ENCODE data around the gene AKAP13.

The AKAP13 gene

DNA sequence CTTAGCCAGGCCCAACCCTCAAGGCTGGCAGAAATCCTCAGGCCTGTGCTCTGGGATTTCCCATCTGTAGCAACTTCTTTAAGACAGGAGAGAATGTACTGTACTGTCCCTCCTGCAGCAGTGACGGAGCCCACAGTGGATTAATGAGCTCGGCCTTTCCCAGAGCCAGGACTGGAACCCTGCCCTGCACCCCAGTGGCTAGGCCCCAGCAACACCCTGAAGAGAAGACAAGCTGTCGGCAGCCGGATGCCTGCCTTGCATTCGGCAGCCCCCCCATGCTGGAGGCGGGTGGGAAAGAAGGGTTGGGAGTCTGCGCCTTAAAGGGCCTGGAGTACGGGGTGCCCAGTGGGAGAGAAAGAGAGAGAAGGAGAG, 382.3 kb downstream of the AKAP13 start:
- no peak for DNase-seq

DNA sequence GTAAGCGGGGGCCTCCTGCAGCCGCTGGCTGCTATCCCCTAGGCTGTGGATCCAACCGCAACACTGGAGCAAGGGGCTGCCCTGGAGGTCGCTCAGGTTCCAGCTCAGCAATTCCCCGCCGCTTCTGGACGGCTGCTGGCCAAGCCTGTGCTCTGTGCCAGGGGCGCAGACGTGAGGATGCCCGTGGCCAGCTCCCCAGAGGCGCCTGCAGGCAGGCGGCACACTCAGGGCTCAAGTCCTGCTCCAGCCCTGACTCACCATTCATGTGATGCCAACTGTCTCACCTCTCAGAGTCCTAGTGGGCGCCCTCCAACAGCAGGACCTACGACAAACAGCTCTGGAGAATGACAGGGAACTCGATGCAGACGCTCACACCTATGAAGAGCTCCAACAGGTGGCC, 382.8 kb downstream of the AKAP13 start:
- no peak for DNase-seq

DNA sequence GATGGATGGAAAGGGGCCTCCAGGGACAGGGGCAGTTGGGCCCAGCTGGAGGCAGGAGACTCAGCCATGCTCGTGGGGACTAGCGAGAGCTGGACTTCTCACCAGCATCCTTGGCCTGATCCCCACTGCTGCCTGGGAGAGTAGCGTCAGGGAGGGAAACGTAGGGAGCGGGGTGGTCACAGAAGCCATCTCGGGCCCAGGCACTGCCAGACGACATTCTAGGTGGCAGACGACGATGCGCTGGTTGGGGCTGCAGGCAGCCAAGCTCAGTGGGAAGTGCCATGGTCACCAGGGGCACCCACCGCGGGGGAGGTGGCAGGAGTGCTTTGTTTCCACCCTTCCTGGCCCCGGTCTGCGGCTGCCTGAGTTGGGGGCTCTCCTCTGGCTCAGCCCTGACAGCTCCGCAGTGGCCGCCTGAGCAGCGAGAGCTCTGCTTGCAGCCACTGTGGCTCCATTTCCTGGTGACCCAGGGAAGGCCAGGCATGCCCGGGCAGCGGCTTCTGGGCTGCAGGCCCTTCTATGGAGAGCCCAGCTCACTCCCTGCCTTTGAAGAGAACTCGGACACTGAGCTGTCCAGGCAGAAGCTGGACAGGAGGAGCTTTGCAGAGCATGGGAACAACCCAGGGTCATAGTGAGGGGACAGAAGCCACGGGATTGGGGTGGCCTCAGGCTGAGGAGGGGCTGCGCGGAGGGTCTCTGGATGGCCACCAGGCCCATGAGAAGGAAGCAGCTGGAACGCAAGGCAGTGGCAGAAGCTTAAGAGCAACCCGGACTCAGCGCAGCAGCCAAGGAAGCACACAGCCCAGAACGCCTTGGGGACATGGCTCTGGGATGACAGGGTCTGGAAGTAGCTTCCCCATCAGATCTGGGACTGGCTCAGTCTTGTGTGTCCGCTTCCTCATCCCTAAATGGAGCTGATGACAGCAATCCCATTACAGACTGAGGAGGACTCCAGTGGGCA, 383.6 kb downstream of the AKAP13 start:
- DNase-seq = no peak

DNA sequence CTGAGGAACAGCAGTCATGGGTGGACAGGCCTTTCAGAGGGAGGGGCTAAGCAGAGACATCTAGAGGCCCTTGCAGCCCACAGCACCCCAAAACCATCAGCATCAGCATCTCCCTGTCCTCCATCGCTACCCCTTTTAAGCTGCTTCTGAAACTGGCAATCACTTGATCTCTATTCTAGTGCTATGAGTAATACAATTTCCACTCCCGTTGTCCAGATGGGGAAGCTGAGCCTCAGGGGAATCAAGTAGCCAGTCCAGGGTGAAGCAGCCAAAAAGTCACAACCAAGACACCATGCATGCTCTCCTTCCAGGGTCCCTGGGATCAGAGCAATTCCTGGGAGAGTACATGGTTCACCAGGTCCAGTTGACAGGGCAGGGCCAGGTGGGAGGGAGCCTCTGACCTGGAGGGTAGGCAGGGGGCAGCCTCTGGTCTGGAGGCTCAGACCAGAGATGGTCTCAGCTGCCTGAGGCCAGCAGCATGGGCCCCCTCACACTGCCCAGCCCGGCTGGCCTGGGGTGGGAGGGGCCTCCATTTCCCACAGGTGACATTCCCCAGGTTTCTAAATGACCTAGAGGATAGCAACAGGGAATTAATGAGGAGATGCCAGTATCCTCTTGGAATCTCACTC, 384.4 kb downstream of the AKAP13 start:
- no peak for DNase-seq

DNA sequence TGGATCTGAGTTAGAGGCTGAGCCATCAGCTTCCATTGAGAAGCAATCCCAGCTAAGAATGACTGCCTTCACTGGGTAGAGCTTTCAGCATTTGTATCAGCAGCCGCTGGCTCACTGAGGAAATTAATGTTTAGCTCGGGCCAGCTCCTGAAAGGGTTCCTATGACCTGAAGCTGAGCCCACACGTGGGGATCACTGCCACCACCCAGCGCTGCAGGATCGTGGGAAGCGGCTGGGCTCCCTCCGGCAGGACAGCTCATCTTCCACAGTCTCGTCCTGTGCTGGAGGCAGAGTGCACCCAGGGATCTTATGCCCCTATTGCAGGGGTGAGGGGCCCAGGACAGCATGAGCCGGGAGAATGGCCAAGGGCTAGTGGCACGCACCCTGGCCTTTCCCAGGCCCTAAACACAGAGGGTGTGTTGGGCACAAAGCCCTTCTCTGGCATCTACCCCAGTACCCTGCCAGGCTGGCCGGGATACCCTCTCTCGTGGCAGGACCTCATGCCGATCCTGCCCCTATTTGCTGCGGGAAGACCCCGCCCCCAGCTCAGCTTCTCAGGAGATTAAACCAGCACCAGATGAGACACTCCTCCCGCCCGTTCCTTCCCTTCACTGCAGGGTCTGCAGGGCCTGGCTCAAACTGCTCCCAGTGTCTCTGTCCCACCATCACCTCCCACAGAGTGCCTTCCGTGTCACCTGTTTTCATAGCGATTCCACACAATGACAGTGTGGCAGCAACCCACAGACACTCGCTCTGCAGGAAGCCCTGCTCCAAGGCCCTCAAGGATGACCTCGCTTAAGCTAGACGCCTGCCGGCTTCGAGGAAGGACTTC, 385.8 kb downstream of the AKAP13 start:
- no peak for DNase-seq

DNA sequence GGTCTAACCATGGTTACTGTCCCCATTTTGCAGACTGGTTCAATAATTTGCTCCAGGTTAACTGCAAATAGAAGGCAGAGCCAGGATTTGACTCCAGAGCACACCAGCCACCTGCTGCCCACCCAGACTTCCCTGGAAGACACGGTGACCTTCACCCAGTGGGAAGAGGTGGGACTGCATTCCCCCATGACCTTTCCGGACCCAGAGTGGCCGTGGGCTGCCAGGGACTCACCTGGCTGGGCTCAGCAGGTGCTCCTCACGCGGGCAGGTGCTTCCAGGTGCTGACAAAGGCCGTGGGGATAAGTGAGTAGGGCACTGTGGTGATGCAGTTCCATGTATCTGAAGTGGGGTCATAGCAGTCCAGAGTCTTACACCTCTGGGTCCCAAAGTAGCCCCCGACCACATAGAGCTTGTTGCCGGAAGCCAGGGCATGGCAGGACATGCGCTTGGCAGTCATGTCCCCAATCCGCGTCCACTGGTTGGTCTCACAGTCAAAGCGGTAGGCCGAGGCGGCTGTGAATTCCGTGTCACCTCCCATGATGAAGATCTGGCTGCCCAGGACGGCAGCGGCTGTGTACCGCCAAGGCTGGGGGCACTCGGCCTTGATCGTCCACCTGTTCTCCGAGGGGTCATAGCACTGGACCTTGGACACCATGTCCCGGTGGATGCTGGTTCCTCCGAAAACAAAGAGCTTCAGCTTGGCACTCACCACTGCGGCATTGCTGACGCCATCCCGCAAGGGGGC, 387.6 kb downstream of the AKAP13 start:
- DNase-seq = no peak

DNA sequence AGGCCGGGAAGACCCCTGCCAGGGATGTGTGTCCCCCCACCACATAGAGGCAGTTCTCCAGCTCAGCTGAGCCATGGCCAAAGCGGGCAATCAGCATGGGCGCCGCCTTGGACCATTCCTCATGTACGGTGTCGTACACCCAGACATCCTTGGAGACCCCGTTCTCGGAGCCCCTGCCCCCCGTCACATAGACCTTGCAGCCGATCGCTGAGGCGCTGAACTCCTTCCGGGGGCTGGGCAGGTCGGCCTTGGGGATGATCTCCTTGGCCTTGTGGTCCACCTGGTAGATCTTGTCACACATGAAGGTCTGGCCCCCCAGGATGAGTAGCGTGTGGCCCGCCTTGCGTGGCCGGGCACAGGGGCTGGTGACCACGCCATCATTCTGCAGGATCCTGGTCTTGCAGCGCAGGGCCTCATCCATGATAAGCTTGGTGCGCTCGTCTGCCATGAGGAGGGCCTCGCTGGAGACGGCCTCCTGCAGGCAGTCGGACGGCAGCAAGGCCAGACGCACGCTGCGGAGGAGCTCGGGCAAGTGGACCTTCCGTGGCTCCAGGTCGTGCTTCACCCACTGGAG, 388.3 kb downstream of the AKAP13 start:
- DNase-seq = no peak

DNA sequence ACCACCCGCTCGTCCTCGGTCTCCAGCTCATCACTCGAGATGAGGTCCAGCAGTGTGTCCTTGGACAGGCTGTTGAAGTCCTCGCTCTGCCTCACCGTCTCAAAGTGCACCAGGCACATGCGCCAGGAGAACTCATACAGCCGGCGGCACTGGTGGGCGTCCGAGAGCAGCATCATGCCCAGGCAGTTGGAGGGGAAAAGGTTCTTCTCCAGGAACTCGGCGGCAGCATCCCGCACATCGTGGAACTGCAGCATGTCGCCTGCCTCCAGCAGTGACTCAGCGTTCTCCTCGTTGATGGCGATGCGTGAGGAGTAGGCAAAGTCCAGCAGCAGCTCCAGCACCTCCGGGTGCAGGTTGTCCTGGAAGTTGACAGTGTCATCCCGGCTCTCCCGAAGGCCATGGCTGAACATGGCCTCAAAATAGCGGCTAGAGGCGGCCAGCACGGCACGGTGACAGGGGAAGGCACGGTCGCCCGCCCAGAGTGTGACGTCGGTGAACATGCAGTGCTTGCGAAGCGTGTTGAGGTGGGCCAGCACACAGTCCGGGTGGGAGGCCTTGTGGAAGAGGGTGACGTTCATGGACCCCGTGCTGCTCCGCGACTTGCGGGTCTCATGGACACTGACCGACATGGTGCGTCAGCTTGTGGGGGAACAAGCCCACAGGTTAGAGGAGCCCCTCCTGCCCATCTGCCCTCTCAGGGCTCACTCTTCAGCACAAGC, 388.9 kb downstream of the AKAP13 start:
- no peak for DNase-seq

DNA sequence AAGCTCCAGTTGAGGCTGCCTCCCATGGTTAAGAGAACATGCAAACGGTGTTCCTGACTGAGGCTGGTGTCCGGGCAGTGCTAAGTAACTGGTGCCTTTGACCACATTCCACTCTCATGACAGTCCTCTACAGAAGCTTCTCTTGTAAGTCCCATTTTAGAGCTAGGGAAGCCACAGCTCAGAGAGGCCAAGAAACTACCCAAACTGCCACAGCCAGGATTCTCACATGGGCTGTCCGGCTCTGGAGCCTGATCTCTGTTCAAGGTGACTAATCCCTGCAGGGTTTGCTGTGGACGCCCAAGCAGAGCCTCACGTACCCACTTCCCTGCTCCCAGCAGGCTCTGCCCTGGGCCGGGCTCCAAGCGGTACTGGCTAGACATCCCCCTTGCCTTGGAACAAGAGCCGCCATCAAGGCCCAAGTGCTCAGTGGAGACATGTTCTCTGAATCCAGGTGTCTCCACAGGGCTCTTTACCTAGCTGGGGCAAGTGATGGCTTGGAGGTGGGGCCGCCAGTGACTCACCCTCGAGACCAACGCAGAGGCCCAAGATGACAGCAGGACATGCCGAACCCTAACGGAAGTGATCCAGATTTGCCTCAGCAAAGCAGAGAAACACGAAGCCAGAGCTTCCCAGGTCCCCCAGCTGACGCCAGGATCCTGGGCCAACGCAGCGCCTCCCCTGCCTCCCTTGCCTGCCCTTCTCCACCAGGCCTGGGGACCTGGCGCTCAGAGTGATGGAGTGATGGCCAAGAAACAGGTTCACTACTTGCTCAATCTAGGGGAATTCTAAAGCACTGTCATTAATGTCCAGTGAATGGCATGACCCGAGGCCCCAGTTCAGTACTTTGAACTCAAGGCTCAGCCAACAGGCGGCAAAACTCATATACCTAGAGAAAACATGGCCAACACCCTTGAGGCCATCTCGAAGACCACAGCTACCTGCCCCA, 390.0 kb downstream of the AKAP13 start:
- no peak for DNase-seq

DNA sequence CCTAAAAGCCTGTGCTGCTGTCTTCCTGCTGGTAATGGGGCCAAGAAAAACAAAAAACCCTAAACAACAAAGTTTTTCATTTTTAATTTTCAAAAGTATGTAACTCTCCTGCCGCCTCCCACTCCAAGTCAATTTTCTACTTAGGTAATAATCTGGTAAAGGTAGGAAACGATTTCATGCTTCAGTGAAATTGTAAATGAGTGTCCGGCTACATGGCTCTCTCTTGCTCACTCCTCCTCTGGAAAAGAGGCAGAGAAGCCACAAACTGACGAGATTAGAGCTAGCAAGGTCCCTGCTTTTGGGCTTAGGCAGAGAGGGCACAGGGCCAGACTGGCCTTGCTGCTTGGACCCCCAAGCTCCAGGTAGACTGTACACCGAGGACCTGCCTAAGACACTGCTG, 390.9 kb downstream of the AKAP13 start:
- no peak for DNase-seq

DNA sequence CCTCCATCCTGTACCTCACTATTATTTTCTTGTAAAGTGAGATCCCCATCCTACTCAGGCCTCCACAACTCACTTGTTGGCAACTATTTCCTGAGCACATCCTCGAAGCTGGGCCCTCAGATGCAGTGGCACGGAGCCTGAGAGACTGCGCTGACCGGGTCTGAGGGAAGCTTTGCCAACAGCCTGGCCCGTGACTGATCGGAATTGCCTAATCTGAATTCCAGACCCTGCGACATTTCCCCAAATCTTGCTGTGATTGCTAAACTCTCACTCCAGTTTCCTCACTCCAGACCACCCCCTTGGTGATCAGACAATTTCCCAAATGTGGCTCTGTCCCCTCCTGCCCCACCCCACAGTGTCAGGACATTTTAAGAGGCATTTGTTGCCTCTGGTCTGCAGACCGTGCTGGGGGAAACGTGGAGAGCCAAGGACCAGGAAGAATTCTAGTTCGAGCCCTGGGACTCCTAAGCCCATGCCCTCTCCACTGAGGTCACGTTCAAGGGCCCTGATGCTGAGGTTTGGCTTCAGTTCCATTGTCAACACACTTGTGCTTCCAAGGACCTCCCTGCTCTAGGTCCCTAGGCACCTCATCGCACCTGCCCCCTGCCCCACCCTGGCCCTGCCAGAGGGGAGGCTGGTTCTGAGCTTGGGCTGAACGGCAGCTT, 391.5 kb downstream of the AKAP13 start:
- no peak for DNase-seq

DNA sequence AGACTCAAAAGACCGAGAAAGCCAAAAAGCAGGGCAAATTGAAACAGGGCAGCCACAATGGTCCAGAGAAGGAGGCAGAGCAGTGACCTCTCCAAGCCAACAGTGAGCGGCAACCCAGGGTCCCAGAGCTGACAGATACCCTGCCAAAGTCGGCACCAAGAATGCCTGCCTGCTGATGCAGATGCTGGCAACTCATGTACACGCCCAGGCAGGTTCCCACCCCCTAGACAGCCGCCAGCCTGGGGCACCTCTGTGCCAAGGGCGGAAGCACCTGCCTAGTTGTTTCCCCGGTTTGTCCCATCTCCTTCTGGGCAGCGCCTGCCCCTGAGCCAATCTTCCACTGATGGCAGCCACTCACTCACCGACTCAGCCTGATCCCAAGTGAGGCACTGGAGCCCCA, 392.3 kb downstream of the AKAP13 start:
- no peak for DNase-seq

DNA sequence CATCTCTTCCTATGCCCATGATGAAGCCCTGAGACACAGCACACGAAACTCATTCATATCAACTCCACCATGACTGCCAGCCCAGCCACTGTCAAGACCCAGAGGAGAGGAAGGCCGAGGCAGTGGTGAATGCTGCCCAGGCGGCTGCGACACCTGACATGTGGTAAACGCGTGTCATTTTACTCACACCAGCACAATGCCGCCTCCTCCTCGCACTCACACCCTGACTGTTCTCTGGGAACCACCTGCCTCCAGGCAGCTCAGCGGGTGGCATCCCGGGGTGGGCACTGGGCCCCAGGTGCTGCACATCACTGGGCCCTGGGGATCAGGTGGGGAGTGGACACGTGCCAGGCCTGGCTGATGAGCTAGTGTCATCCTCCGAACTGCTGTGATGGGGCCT, 392.8 kb downstream of the AKAP13 start:
- no peak for DNase-seq

DNA sequence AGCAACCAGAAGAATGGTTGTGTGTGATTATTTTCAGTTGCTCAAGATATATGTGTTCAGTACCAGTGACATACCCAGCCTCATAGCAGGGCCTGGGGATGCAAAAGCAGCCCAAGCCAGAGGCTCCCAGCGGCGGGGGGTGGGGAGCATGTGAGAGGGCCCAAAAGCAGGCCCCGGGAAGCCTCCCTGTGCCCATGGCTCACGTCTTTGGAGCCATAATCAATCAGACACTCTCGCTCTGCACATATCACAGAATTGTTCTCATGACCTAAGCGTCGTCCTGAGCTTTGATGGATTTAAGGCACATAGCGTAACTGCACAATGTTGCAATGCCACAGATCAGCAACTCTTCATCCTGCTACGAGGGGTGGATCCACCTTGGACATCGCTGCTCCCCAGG, 393.6 kb downstream of the AKAP13 start:
- DNase-seq = no peak

DNA sequence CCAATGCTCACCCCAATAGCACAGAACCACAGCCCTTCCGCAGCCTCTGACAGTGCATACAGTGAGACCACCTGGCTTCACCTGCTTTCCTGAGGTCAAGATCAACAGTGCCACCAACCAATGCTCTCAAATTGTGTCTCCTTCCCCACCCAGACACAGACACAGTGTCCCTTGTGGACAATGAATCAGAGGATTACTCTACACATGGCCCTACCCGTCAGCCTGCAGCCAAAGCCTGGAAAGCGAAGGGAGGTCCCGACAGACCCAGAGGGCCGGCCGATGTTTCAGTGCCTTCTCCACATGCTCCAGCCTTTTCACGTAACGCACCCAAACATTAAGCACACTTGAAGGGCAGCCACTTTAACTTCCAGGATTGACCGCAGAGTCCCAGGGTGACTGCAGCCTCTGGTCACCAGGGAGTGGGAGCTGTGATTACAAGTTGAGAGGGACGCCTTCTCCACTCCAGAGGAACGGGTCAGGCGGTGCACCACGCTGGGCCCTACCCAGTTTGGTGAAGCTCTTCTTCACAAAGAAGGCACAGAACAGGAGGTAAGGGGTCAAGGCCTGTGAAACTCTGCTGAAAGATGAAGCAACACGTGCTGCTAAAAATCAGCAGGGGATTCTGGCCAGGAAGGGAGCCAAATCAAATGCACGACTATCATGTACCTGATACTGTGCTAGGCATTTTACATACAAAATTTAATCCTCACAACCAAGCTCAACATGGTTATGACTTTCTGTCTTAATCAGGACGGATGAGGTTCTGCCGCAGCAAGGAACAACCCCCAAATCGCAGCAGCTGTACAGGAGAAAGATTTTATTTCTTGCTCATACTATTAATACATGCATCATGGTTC, 397.1 kb downstream of the AKAP13 start:
- no peak for DNase-seq

DNA sequence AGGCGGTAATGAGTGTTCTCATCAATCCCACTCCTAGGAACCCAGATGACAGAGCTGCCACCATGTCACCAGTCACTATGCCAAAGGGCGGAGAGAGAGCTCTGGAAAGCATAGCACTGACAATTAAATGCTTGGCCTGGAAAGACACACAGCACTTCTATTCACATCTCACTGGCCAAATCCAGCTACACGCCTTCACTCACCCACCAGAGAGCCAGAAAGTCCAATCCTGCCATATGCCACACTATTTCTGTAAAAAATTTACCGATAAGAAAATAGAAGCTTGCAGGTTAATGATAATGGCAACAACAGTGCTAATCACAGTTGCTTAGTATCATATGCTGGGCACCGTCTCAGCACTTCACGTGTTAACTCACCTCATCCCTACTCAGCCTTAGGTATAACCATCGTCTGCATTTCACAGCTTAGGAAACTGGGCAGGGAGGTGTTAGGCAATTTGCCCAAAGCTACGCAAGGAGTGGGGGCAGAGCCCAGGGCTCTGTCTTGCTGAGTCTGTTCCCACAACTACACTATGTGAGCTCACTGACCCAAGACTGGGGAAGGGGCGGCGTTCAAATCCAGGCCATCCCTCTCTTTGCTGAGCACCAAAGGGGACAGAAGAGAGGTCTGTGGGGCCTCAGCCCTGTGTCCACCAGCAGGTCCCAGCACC, 397.8 kb downstream of the AKAP13 start:
- no peak for DNase-seq

DNA sequence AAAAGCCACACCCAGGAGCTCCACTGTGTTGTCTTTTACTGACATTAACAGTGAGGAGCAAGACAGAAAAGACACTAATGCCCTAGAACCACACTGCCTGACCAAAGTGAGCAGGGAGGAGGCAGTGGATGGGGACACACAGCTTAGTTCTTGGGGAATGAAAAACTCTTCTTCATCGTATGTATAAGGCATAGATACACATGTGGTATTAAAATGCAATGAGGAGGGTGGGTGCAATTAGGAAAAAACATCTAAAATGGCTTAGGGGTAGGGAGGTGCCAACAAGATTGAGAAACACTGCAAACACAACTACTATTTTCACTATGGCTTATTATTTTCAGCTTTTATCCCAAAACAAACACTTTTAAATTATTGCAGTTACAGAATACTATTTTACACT, 398.8 kb downstream of the AKAP13 start:
- DNase-seq = no peak

DNA sequence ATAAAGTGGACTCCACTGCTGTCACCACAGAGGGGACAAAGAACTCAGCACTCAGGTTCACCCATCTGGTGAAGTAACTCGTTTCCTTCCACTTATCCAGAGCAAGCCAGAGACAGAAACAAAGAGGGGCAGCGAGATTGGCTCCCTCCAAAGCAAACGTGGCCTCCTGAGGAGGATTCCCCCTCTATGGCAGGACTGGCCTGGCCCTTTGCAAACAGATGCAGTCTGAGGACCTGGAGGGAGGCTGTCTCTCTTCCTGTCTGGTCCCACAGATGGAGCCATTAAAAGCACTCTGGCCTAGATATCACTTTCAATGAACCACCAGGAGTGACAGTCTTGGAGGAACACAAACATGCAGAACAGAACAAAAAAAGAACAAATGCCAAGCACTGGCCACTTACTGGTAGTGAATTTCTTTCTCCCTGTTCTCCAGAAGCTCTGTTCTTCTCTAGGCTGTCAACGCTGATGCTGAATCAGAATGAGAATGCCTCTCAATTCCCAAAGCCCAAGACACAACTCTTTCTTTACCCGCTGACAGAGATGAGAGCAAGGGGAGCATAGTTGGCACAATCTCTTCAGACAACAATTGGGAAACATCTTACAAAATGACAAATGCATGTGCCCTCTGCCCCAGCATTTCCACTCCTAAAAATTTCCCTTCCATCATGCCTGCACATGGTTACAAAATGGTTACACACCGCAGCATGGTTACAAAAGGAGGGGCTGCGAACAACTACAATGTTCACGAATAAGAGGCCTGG, 400.0 kb downstream of the AKAP13 start:
- DNase-seq = no peak

Data from activated CD4-positive, alpha-beta T cell treated with anti-CD3 and anti-CD28 coated beads for 4 hours (primary cell).